LoVo (cell line): Measurements from ENCODE around the gene COG6.

Experiments used
- DNase-seq: peaks from one replicate; pipeline ENCODE4 v3.0.0-alpha.2; 2016; ENCODE audit warnings: low spot score

The COG6 gene

GRCh38 chr13:39682310-39682709, 26.8 kb downstream of the COG6 start:
- no peak for DNase-seq

- no peak for DNase-seq
These were observed 27.3 kb downstream of the COG6 start for GRCh38 chr13:39682788-39683187.

GRCh38 chr13:39684531-39685137, 29.2 kb downstream of the COG6 start:
- peak; percentile 51 for DNase-seq

GRCh38 chr13:39685652-39686051, 30.2 kb downstream of the COG6 start:
- no peak for DNase-seq

GRCh38 chr13:39688278-39688677, 32.8 kb downstream of the COG6 start:
- DNase-seq, result no peak

GRCh38 chr13:39688699-39689405, 33.4 kb downstream of the COG6 start:
- no peak for DNase-seq

- no peak for DNase-seq
These were observed 37.4 kb downstream of the COG6 start for GRCh38 chr13:39692660-39693438.

GRCh38 chr13:39699274-39699673, 43.8 kb downstream of the COG6 start:
- DNase-seq, result no peak

- no peak for DNase-seq
These were observed 57.2 kb downstream of the COG6 start for GRCh38 chr13:39712626-39713025.

- no peak for DNase-seq
These were observed 73.7 kb downstream of the COG6 start for GRCh38 chr13:39729156-39729555.

- no peak for DNase-seq
These were observed 79.5 kb downstream of the COG6 start for GRCh38 chr13:39734952-39735351.

GRCh38 chr13:39737047-39737446, 81.6 kb downstream of the COG6 start:
- DNase-seq, result no peak

- no peak for DNase-seq
These were observed 85.3 kb downstream of the COG6 start for GRCh38 chr13:39740761-39741160.

- no peak for DNase-seq
These were observed 93.5 kb downstream of the COG6 start for GRCh38 chr13:39748961-39749360.

- DNase-seq, result no peak
These were observed 94.1 kb downstream of the COG6 start for GRCh38 chr13:39749528-39749927.

GRCh38 chr13:39751805-39752204, 96.3 kb downstream of the COG6 start:
- no peak for DNase-seq

GRCh38 chr13:39760521-39760920, 105.1 kb downstream of the COG6 start:
- DNase-seq, result no peak

GRCh38 chr13:39765801-39766463, 110.5 kb downstream of the COG6 start:
- peak; percentile 29 for DNase-seq

- DNase-seq, result no peak
These were observed 111.1 kb downstream of the COG6 start for GRCh38 chr13:39766464-39767158.

GRCh38 chr13:39767791-39768517, 112.5 kb downstream of the COG6 start:
- DNase-seq, result no peak

- DNase-seq, result no peak
These were observed 113.5 kb downstream of the COG6 start for GRCh38 chr13:39768962-39769361.
